GM19328 (cell line): Measurements from ENCODE around the gene PAX7.

Experiments used
- ATAC-seq: cut with Tn5 transposase; IDR thresholded peaks from one replicate; pipeline ENCODE4 v1.9.1; 2021; ENCODE audit warnings: mild to moderate bottlenecking, moderate library complexity; ENCODE audit not compliant: unreplicated experiment

Gene PAX7

GRCh38 chr1:18618546-18619466 lies 11.8 kb upstream of the PAX7 start:
- ATAC-seq: no peak

- no peak for ATAC-seq
Observed at GRCh38 chr1:18619467-18619835, 11.2 kb upstream of the PAX7 start.

- ATAC-seq: no peak
Observed at GRCh38 chr1:18628511-18628910, 2.1 kb upstream of the PAX7 start.

GRCh38 chr1:18629659-18630510 lies 761 bp upstream of the PAX7 start:
- no peak for ATAC-seq

- ATAC-seq: no peak
Observed at GRCh38 chr1:18631496-18632217, 1.0 kb downstream of the PAX7 start.

- no peak for ATAC-seq
Observed at GRCh38 chr1:18632218-18632588, 1.6 kb downstream of the PAX7 start.

- ATAC-seq: no peak
Observed at GRCh38 chr1:18632783-18633421, 2.3 kb downstream of the PAX7 start.

DNA sequence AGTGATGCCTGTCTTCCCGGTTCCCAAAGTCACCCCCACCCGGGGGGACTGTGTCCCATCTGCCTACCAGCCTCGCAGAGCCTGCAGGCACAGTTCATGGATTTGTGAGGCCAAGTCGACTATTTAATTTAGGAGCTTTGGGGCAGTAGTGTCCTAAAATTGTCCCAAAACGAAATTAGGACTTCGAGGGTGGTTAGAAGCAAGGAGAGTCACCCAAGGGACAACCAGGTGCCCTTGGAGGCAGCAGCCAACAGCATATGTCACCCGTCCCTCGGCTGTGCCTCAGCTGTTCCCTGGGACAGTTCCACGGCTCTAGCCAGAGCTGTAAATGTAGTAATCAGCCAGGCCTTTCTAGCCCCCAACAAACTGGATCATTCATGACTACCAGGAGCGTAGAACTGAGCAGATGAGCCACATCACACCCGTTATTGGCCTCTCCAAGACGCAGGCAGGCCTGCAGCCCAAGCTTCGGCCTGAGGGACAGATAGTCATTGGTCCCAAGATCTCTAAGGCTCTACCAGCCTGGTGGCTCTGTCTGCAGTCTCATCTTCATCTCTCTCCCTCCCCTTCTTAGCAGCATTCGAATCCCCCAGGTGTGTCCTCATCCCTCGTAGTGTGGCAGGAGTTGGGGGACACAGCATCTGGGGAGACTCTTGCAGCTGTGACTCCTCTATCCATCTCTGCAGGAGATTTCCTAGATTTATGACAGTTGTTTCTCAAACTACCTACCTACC lies 2.9 kb downstream of the PAX7 start:
- ATAC-seq: no peak

DNA sequence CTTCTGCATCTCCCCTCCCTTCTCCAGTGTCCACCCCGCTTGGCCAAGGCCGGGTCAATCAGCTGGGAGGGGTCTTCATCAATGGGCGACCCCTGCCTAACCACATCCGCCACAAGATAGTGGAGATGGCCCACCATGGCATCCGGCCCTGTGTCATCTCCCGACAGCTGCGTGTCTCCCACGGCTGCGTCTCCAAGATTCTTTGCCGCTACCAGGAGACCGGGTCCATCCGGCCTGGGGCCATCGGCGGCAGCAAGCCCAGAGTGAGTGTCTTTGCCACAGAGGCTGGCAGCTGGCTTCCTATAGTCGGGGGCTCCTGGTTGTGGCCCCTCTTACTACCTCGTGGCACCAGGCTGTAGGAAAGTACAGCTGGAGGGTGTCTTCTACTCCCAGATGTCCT lies 3.6 kb downstream of the PAX7 start:
- ATAC-seq: no peak

- no peak for ATAC-seq
Observed at GRCh38 chr1:18635070-18635577, 4.5 kb downstream of the PAX7 start.

GRCh38 chr1:18635891-18636595 lies 5.4 kb downstream of the PAX7 start:
- ATAC-seq: no peak

- no peak for ATAC-seq
Observed at GRCh38 chr1:18636596-18637508, 6.2 kb downstream of the PAX7 start.

- no peak for ATAC-seq
Observed at GRCh38 chr1:18637511-18637960, 6.9 kb downstream of the PAX7 start.

DNA sequence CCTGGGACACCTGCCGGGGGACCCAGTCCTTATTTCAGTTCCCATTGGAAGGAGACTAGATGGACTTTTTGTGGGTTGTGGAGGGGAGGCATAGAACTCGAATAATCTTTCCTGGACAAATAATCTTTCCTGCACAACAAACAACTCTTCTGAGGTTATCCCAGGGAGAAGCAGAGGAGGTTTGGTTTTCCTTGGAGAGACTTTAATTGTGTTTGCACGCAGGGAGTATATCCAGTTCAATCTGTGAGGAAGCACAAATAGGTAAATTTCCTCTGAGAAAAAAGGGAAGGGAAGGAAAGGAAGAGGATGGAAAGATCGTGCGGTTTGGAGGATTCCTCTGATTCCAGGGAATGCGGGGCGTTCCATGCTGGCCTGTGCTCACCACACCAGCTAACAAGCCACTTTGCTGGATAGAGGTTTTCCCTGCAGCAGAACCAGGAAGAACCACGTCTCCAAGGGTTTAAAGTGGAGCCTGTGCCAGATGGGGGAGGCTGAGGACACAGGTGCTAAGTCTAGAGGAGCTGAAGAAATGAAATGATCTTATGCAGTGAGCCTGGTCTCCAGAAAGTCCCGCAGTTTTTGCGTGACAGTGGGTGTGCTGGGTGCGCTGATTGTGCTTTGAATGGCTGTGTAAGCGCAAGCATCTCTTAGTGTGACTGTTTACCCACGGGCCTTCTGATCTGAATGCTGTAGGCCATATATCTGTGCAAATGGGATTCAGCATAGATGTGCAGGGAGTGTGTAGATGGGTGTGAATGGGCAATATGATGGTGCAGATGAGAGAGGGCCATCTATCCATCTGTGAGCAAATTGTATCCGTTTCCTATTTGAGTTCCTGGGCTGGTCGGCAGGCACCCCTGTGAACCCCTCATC lies 7.6 kb downstream of the PAX7 start:
- ATAC-seq: no peak

DNA sequence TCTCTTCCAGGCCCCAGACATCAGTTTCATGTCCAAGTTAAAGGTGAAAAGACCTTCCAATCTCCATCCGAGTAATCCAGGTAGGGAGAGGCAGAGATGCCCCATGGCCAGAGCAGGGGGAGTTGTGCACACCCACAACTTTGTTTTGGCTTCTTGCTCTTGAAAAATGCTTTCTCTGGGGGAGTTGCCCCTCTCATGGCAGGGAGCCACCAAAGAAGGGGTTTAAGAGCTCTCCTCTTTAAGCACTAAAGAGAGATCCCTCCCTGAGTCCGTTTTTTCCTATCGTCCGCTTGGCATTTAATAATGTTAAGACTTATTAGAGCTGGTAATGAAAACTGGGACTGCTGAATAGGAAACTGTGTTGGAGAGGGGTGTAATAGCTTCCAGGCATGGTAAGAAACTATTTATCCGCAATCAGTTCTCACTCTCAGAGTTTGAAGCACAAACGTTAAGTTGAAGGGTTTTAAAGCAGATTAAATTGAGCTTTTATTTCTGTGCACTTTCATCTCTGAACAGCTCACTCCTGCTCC lies 8.3 kb downstream of the PAX7 start:
- no peak for ATAC-seq

GRCh38 chr1:18639368-18640055 lies 8.9 kb downstream of the PAX7 start:
- ATAC-seq: no peak
